ENCODE measurements around the gene RAB3C.

Gene RAB3C

DNA sequence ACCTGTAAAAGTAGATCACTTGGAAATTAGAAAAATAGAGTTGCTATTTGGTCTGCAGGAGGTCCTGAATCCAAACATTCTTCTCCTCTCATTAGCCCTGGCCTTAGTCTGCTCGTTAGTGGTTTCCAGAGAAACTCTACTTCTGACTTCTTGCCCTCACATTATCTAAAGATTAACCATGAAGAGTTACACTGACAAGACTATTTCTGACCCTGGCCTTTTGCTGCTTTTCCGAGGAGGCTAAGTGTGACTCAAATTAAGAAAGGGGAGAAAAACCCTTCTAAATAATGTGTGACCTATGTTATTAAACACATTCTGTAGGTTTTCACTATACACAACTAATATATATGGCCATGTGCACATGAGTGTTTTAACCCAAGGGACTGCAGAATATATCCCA is 302.4 kb downstream of the RAB3C start:
- DNase-seq (ENCODE audit: low spot score), result no peak

DNA sequence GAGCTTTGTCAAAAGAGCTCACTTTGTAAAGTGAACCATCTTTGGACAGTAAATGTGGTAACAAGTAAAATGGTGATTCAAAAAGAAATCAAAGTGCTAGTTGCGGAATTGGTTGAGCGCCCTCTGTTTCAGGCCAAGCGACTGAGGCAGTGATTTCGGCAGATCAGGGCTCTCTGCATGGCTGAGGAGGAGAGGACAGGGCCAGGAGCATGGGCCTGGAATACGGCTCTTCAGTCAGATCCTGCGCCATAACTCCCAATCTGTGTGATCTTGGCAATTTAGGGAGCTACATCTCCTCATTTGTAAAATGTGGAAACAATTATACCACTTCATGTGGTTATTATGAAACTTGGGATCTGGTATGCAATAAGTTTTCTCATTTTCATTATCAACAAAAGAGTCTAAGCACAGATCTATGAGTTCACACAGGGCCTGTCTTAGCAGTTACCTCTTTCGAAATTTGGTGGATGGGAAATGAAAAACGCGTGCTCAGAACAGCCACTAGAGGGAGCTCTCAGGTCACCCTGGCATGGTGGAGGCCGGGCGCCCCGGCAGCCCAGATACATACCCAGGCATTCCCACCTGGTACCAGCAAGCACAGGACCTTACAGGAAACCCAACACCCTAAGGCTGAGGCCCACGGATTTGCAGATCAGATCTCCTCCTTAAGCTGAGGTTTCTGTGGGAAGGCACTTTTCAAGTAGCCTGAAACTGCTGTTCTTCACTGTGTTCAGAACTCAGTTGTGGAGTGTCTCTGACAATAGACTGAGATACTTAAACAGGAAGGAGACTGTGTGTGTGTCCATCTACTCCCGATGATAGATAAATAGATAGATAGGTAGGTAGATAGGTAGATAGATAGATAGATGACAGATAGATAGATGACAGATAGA is 303.7 kb downstream of the RAB3C start:
- peak; percentile 32 for DNase-seq (ENCODE audit: low spot score)

DNA sequence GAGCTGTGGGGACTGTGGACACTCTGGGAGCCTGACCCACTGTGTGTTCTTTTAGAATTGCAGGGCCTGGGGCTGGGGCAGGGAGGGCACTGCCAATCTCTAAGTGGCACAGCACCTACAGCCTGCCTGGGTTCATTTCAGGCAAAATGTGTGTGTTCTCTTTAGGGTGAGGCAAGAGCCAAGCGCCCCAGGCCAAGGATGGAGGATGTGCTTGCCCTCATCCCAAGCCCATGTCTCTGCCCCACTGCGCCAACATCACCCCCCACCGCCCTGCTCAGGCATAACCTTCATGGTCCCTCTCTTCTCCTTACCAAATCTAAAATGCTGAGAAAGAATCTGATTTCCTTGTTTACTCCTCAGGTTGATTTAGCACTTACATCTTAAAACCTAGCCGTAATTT is 304.4 kb downstream of the RAB3C start:
- no peak for DNase-seq (ENCODE audit: low spot score)

DNA sequence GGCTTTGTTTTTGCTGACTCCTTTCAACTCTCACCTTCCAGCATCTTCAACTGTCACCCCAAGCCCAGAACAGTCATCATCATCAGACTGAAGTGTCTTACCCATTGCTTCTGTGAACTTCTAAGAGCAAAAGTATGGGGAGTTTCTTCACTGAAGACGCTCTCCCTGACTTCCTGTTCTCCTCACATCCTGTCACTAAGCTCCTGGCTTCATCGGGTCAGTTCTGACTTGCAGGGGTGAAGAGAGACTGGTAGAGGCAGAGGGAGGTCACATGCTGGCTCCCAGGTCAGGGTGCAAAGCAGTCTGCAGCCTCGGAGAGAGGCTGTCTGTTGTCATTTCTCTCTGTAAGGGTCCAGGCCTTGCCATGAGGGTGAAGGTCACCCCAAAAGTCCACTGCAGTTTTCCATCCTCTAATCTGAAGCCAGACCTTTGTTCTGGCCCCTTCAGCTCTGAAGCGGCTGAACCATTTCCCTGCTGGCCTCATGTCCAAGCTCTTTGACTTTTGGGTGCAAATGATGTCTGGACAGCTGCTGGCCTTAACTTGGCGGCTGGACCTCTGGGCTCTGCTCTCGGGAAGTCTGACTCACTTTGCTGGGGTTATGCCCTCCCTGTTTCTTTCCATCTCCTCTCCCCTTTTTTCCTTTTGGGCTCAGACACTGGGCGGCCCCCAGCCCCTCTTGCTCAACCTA is 305.0 kb downstream of the RAB3C start:
- no peak for DNase-seq (ENCODE audit: low spot score)

DNA sequence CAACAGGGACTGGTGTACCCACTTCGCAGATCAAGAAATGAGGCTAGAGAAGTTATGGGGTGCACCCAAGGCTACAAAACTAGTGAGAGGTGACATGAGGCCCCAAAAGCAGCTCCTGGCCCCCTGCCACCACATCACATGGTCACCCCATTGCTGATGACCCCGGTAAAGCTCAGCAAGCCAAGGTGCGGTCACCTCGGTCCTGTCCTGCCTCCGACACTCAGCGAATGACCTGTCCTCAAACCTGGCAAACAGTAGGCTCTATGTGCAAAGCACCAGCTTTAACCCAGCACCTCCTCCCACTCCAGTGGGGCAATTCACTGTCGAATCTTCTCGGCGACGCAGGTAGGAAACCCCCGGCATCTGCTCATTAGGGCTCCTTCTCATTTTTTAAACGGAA is 307.4 kb downstream of the RAB3C start:
- DNase-seq (ENCODE audit: low spot score), result no peak

DNA sequence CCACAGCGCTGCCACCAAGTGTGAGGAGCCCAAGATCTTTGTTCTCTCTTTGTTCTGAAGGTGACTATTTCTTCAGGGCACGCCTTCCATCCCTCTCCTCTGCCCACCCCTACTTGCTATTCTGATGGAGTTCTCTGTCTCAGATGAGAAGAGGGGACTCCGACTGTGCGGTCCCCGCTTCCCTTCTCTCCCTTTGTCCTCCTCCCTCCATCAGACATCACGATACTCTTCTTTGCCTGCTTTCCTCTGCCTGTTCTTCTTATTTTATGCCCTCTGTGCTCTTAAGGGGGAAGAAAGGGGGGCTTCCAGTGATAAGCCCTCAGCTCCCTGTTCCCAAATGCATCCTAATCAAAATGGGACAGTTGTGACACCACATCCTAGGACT is 307.8 kb downstream of the RAB3C start:
- no peak for DNase-seq (ENCODE audit: low spot score)

DNA sequence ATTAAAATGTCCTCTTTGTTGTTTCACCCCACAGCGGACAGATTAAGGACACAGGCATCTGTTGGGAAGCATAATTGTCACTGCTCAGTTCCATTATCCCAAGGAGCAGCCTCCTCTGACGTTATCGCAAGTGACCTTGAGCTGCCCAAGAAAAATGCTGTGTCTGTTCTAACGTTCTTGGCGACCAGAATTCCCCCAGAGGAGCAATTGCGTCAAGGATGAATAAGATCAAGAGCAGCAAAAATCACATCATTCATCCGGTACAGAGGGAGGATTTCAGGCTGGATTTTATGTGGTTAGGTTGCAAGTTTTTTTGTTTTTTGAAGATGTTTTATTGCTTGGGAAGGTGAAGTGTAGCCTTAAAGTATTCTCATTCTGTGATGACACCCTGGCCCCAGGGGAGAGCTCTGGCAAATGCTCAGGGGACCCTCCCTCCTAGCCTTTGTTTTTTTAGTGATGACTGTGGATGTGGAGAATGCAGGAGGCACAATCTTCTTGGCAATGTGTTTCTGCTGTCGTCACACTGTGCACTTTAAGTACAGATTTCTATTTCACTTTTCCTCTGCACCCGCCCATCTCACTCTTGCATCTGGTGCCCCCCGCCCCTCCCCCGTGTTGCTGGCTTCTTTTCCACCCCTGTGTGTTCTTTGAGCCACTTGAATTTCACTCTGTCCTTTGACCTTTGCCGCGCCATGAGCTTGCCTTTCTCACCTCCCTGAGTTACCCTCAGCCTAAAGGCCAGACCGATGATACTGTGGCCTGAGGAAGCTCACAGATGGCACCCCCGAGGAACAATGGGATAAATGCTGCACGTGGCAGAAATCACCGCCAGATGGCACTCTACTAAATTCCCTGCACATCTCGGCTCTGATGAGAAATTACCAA is 308.5 kb downstream of the RAB3C start:
- DNase-seq (ENCODE audit: low spot score), result peak; percentile 54

DNA sequence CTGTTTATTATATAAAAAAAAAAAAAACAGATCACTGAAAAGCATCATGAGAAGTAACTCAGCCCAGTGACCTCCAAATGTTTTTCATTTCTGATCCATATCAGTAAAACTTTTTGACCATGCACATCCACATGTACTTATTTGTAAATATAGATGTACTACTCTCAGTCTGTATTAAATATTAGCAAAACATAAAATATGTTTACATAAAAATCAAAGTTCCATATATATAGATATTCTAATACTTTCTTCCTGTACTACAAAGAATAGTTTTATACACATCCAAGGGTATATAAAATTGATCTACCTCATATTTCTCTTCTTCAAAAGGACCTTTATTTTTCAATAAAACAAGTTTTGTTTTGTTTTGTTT is 309.1 kb downstream of the RAB3C start:
- no peak for DNase-seq (ENCODE audit: low spot score)

DNA sequence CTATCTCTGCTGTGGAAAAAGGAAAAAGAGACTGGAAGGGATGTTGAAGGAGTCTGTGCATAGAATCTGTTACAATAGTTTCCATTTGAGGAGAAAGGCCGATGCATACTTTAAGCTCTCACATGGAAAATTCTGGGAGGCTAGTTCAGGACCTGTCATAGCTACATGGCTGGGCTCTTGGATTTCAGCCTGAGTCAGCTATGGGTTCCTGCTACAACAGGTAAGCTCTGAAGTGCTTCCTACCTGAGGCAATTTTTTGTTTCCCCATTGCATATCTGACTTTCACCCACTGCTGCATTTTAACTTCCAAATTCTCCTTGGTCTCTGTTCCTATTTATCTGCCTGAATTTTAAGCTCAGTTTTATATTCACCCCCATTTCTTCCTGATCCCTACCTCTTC is 310.7 kb downstream of the RAB3C start:
- no peak for DNase-seq (ENCODE audit: low spot score)

DNA sequence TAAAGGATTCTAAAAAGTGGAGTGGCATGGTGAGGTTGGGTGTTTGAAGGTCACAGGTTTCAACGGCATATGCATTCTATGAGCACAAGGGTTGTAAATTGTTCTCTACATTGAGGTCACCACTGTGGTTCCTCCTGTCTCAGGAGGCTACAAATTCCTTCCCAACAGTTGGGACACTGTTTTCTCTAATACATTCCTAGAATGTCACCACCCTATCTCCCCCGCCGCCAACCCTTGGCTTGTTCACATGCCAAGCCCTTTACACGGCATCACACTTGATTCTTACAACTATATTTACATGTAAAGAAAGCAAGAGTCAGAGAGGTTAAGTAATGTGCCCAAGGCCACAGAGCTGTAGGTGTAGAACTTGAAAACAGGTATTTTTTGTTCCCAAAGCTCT is 315.1 kb downstream of the RAB3C start:
- no peak for DNase-seq (ENCODE audit: low spot score)

DNA sequence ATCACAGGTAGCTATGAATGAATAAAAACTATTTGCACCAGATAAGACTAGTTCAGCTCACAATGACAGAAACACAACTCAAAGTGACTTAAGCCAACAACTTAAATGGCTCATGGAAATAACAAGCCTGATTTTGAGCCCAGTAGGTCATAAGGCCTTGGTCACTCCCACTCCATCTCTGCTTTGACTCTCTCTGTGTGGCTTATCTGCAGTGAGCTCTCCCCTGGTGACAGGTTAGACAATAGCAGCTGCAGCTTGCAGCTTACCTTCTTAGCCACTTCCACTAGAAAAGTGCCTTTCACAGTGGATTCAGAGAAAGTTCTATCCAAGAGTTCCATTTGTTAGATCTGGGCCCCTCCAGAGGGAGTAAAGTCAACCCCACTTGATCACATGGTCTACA is 315.7 kb downstream of the RAB3C start:
- DNase-seq (ENCODE audit: low spot score), result no peak

DNA sequence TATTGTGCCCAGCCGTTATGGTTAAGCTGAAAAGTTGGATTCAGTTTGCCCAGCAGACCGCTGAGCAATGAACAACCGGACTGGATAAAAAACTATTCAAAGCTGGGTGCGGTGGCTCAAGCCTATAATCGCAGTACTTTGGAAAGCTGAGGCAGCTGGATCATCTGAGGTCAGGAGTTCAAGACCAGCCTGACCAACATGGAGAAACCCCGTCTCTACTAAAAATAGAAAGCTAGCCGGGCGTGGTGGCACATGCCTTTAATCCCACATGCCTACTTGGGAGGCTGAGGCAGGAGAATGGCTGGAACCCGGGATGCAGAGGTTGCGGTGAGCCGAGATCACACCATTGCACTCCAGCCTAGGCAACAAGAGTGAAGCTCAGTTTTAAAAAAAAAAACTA is 318.4 kb downstream of the RAB3C start:
- DNase-seq (ENCODE audit: low spot score), result no peak

DNA sequence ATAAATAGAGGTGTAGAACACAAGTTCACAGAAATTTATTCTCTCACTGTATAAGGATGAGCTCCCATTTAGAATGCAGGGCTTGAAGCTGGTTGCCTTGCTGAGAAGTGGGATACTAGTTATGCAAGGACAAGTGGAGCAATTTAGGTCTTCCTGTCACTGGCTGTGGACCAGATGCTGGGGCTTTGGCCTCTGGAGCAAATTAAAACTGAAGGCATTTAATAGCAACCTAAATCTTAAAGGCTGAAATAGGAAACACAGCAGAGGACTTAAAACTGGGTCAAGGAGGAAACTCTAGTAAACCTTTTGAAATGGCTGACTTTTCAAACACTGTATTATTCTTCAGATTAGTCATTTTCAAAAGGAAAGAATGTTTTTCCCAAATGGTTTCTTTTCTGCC is 319.4 kb downstream of the RAB3C start:
- DNase-seq (ENCODE audit: low spot score), result no peak

DNA sequence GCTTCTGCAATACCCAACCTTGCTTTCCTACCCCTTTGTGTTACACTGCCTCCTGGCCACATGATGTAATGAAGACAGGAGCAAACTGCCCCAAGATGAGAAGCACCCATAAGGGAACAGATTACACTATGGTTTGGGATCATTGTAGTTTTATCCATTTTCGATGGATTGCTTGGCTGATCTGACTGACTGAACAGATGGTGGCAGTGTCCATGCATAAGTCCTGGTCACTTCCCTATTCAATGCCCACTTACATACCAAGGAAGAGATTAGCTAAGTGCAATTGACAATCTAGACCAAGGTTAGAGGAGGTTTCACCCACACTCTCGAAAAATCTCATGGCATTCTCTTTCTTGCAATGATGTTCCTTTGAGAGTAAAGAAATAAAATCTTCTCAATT is 319.9 kb downstream of the RAB3C start:
- no peak for DNase-seq (ENCODE audit: low spot score)

DNA sequence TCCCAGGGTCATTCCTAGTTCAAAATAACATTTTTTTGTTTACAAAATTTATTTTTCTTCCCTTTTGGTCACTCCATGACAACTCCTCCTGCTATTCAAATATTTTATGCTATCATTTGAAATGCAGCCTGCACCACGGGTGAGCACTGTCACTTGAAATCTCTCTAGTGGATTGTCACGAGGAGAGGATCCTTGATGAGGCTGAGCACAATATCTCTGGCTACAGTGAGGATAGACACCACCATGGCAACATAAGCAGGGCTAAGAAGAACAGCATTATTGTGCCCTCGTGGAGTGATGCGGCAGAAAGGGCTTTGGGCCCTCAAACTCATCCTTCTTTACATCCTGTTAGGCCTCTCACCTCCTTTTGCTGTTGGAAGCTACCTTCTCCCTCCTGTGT is 321.9 kb downstream of the RAB3C start:
- no peak for DNase-seq (ENCODE audit: low spot score)

DNA sequence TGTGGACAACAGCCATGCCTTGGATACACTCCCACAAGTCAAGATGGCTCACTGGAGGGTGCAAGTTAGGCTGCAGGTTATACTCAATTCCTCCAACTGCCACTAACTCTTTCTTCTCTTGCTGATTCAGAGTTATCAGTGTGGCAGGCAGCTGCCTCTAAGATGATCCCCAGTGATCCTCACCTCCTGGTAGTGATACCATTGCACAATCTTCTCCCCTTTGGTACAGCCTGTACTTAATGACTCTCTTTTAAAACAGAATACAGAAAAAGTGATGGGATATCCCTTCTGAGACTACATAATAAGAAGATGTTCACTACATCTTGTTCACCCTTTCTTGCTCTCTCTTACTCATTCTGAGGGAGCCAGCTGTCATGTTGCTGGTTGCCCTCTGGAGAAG is 323.1 kb downstream of the RAB3C start:
- DNase-seq (ENCODE audit: low spot score), result no peak
